IPS-20b (cell line): Measurements from ENCODE around the gene UQCC5.

Source experiments
- H3K27ac ChIP-seq: one replicate; pipeline ENCODE4 v1.5.1; 2013; ENCODE audit warnings: low read length
- H3K27me3 ChIP-seq: 2 replicates; pipeline ENCODE4 v1.6.1; 2013; ENCODE audit warnings: mild to moderate bottlenecking, low read length, inconsistent platforms; ENCODE audit not compliant: insufficient read depth
- H3K36me3 ChIP-seq: 2 replicates; pipeline ENCODE4 v1.6.1; 2013; ENCODE audit warnings: low read depth, mild to moderate bottlenecking, inconsistent platforms, low read length, moderate library complexity; ENCODE audit not compliant: insufficient read depth
- H3K4me1 ChIP-seq: 2 replicates; pipeline ENCODE4 v1.6.1; 2013; ENCODE audit warnings: mild to moderate bottlenecking, control low read depth, inconsistent platforms, low read length, moderate library complexity; ENCODE audit not compliant: insufficient read depth
- H3K4me3 ChIP-seq: 2 replicates; pipeline ENCODE4 v1.5.1; 2013; ENCODE audit warnings: mild to moderate bottlenecking, low read length, inconsistent platforms
- H3K9ac ChIP-seq: 2 replicates; pipeline ENCODE4 v1.6.1; 2013; ENCODE audit warnings: low read depth, mild to moderate bottlenecking, inconsistent platforms, low read length, moderate library complexity
- H3K9me3 ChIP-seq: 2 replicates; pipeline ENCODE4 v1.6.1; 2013; ENCODE audit warnings: mild to moderate bottlenecking, low read depth, low read length, inconsistent platforms; ENCODE audit not compliant: insufficient read depth

UQCC5 gene

GRCh38 chr3:52494886-52495495 lies 41.4 kb upstream of the UQCC5 start, which contains the start of gene STAB1:
Gene STAB1 (plus strand): TSS chr3:52495338. CDS start chr3:52495414, 76 bp downstream.
- Histone ChIP-seq H3K36me3 (peaks cover 30% of the 10 kb centered on the region), H3K9ac (no peak within 1 kb of the TSS), H3K9me3 (no peaks in the 10 kb centered on the region), H3K27ac (no peak within 1 kb of the TSS), H3K4me1 (no peaks in the 10 kb centered on the region), H3K4me3 (no peak within 1 kb of the TSS), H3K27me3 (no peaks in the 10 kb centered on the region)

- Histone ChIP-seq H3K4me3 (no peak overlapping the region), H3K9ac (no peak overlapping the region), H3K4me1 (no peaks in the 10 kb centered on the region), H3K27me3 (no peaks in the 10 kb centered on the region), H3K36me3 (peaks cover 20% of the 10 kb centered on the region), H3K9me3 (no peaks in the 10 kb centered on the region), H3K27ac (no peak overlapping the region)
Observed at GRCh38 chr3:52495777-52496602, 40.4 kb upstream of the UQCC5 start.

GRCh38 chr3:52498137-52499054 lies 38.0 kb upstream of the UQCC5 start:
- Histone ChIP-seq H3K36me3 (no peaks in the 10 kb centered on the region), H3K9ac (no peak overlapping the region), H3K4me1 (no peaks in the 10 kb centered on the region), H3K27ac (no peak overlapping the region), H3K9me3 (no peaks in the 10 kb centered on the region), H3K4me3 (no peak overlapping the region), H3K27me3 (no peaks in the 10 kb centered on the region)

GRCh38 chr3:52501046-52501445 lies 35.4 kb upstream of the UQCC5 start:
- Histone ChIP-seq H3K4me3 (no peak overlapping the region), H3K27ac (no peak overlapping the region), H3K9me3 (no peaks in the 10 kb centered on the region), H3K36me3 (no peaks in the 10 kb centered on the region), H3K9ac (no peak overlapping the region), H3K27me3 (no peaks in the 10 kb centered on the region), H3K4me1 (no peaks in the 10 kb centered on the region)

GRCh38 chr3:52502001-52502400 lies 34.4 kb upstream of the UQCC5 start:
- no peak overlapping the region for H3K9ac ChIP-seq
- no peak overlapping the region for H3K27ac ChIP-seq
- no peak overlapping the region for H3K4me3 ChIP-seq
- no peaks in the 10 kb centered on the region for H3K9me3 ChIP-seq
- no peaks in the 10 kb centered on the region for H3K27me3 ChIP-seq
- H3K4me1 ChIP-seq, result no peaks in the 10 kb centered on the region
- no peaks in the 10 kb centered on the region for H3K36me3 ChIP-seq

- Histone ChIP-seq H3K4me3 (no peak overlapping the region), H3K9me3 (no peaks in the 10 kb centered on the region), H3K36me3 (no peaks in the 10 kb centered on the region), H3K27me3 (no peaks in the 10 kb centered on the region), H3K27ac (no peak overlapping the region), H3K9ac (no peak overlapping the region), H3K4me1 (no peaks in the 10 kb centered on the region)
Observed at GRCh38 chr3:52502808-52503350, 33.5 kb upstream of the UQCC5 start.

- Histone ChIP-seq H3K27me3 (no peaks in the 10 kb centered on the region), H3K4me3 (no peak overlapping the region), H3K36me3 (no peaks in the 10 kb centered on the region), H3K27ac (no peak overlapping the region), H3K9me3 (no peaks in the 10 kb centered on the region), H3K4me1 (no peaks in the 10 kb centered on the region), H3K9ac (no peak overlapping the region)
Observed at GRCh38 chr3:52503788-52504424, 32.5 kb upstream of the UQCC5 start.

GRCh38 chr3:52504977-52505376 lies 31.4 kb upstream of the UQCC5 start:
- H3K27me3 ChIP-seq, result no peaks in the 10 kb centered on the region
- H3K4me3 ChIP-seq, result no peak overlapping the region
- no peak overlapping the region for H3K9ac ChIP-seq
- no peaks in the 10 kb centered on the region for H3K9me3 ChIP-seq
- no peak overlapping the region for H3K27ac ChIP-seq
- no peaks in the 10 kb centered on the region for H3K36me3 ChIP-seq
- H3K4me1 ChIP-seq, result no peaks in the 10 kb centered on the region

- Histone ChIP-seq H3K4me1 (no peaks in the 10 kb centered on the region), H3K27ac (no peak overlapping the region), H3K9ac (no peak overlapping the region), H3K4me3 (no peak overlapping the region), H3K36me3 (no peaks in the 10 kb centered on the region), H3K9me3 (no peaks in the 10 kb centered on the region), H3K27me3 (no peaks in the 10 kb centered on the region)
Observed at GRCh38 chr3:52506266-52506966, 30.0 kb upstream of the UQCC5 start.

- H3K4me1 ChIP-seq, result no peaks in the 10 kb centered on the region
- no peaks in the 10 kb centered on the region for H3K9me3 ChIP-seq
- H3K4me3 ChIP-seq, result no peak overlapping the region
- no peaks in the 10 kb centered on the region for H3K27me3 ChIP-seq
- no peak overlapping the region for H3K9ac ChIP-seq
- H3K36me3 ChIP-seq, result no peaks in the 10 kb centered on the region
- no peak overlapping the region for H3K27ac ChIP-seq
Observed at GRCh38 chr3:52507359-52507758, 29.0 kb upstream of the UQCC5 start.
